ENCODE data around the gene SETD2. TPM values are rescaled to one million over a fixed set of nuclear protein-coding genes. Genes with fewer than 3 reads are reported as not detected.

SETD2 gene
- total and polyA plus RNA-seq, 2 of the 8 experiments (the other 6 are each of a cell fraction or from before 2014, with no cell fraction given): 15.7 to 46.3 TPM

DNA sequence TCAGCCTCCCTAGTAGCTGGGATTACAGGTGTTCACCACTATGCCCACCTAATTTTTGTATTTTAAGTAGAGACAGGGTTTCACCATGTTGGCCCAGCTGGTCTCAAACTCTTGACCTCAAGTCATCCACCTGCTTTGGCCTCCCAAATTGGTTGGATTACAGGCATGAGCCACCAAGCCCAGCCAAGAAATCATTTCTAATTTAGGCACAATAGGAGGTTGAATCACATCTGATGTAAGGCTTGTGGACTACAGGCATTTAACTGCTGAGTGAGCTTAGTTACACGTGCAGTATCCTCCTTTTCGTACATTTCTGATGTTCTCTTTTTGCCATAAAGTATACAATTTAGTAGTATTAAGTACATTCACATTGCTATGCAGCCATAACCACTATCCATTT, 31.1 kb upstream of the SETD2 start (continued):
- TF ChIP-seq, protein P1, sequence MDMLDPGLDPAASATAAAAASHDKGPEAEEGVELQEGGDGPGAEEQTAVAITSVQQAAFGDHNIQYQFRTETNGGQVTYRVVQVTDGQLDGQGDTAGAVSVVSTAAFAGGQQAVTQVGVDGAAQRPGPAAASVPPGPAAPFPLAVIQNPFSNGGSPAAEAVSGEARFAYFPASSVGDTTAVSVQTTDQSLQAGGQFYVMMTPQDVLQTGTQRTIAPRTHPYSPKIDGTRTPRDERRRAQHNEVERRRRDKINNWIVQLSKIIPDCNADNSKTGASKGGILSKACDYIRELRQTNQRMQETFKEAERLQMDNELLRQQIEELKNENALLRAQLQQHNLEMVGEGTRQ (IDR thresholded peaks at IDR 0.05; ENCODE audit: low read length): no peak
- TF ChIP-seq EGR1 (IDR thresholded peaks at IDR 0.05; ENCODE audit: borderline replicate concordance, low read depth, low read length) (no peak), TBP (IDR thresholded peaks at IDR 0.05; ENCODE audit: low read depth, low read length) (no peak)

Measured in H1 (cell line).